ENCODE results near the gene PSTPIP1. TPM values are rescaled to one million over a fixed set of nuclear protein-coding genes. Genes with fewer than 3 reads are reported as not detected.

The PSTPIP1 gene
- polyA plus RNA-seq, 1 donor (not counting 4 experiments of a cell fraction or from before 2014, with no cell fraction given), result 9.6 TPM

- Histone ChIP-seq H3K27ac (ENCODE audit: control insufficient read depth, insufficient read depth, low read length) (peak overlapping the region; percentile 12), H3K4me1 (ENCODE audit: control insufficient read depth, extremely low read depth, insufficient read depth, low read length) (peaks cover 44% of the 10 kb centered on the region), H3K79me2 (ENCODE audit: control insufficient read depth, insufficient read depth, low read length) (peaks cover 11% of the 10 kb centered on the region), H3K27me3 (ENCODE audit: control insufficient read depth, extremely low read depth, insufficient read depth, low read length) (no peaks in the 10 kb centered on the region), H3K9ac (ENCODE audit: control insufficient read depth, extremely low read depth, insufficient read depth, low read length) (no peak overlapping the region), H2AFZ (ENCODE audit: control insufficient read depth, low read length) (peak overlapping the region; percentile 90), H4K20me1 (ENCODE audit: control insufficient read depth, extremely low read depth, insufficient read depth, low read length) (no peaks in the 10 kb centered on the region), H3K4me2 (ENCODE audit: control insufficient read depth, extremely low read depth, insufficient read depth, low read depth, low read length) (peak overlapping the region; percentile 77), H3K36me3 (ENCODE audit: control insufficient read depth in 2 of 2, extremely low read depth in 1 of 2, insufficient read depth in 2 of 2, low read length in 2 of 2) (no peaks in the 10 kb centered on the region), H3K4me3 (ENCODE audit: control insufficient read depth in 2 of 3, extremely low read depth in 1 of 3, insufficient read depth in 2 of 3, low read depth in 1 of 3, low read length in 3 of 3) (peak overlapping the region in 1 of 3 experiments; percentile 69), H3K9me1 (ENCODE audit: control insufficient read depth, extremely low read depth, insufficient read depth, low read length) (no peaks in the 10 kb centered on the region), H3K9me3 (ENCODE audit: control insufficient read depth, low read depth, low read length) (no peaks in the 10 kb centered on the region)
- dilution Hi-C loops (cut with MboI; ENCODE audit: extremely low pct_ligation_motif_present, low sequenced_read_pairs), result no loop called here
- no peak for DNase-seq (ENCODE audit: low read depth, low spot score)
- no peak for FAIRE-seq
- TF ChIP-seq EZH2 (IDR thresholded peaks at IDR 0.05; ENCODE audit: low read length) (no peak), CTCF (optimal IDR thresholded peaks at IDR 0.05 in 1 of 3, IDR thresholded peaks at IDR 0.05 in 1 of 3, conservative IDR thresholded peaks at IDR 0.05 in 1 of 3; ENCODE audit: extremely low read depth in 1 of 3, insufficient read depth in 2 of 3, low read length in 3 of 3) (no peak)
Measured at GRCh38 chr15:76994496-76994895, 430 bp upstream of the PSTPIP1 start.

GRCh38 chr15:76996076-76996525, 1.2 kb downstream of the PSTPIP1 start:
- TF ChIP-seq EZH2 (IDR thresholded peaks at IDR 0.05; ENCODE audit: low read length), result no peak
- no peak for TF ChIP-seq CTCF (optimal IDR thresholded peaks at IDR 0.05 in 1 of 3, IDR thresholded peaks at IDR 0.05 in 1 of 3, conservative IDR thresholded peaks at IDR 0.05 in 1 of 3; ENCODE audit: extremely low read depth in 1 of 3, insufficient read depth in 2 of 3, low read length in 3 of 3)
- Histone ChIP-seq H3K27me3 (ENCODE audit: control insufficient read depth, extremely low read depth, insufficient read depth, low read length) (no peaks in the 10 kb centered on the region), H2AFZ (ENCODE audit: control insufficient read depth, low read length) (peak overlapping the region; percentile 72), H3K27ac (ENCODE audit: control insufficient read depth, insufficient read depth, low read length) (peak overlapping the region; percentile 34), H3K9me1 (ENCODE audit: control insufficient read depth, extremely low read depth, insufficient read depth, low read length) (no peaks in the 10 kb centered on the region), H3K79me2 (ENCODE audit: control insufficient read depth, insufficient read depth, low read length) (peaks cover 14% of the 10 kb centered on the region), H3K9ac (ENCODE audit: control insufficient read depth, extremely low read depth, insufficient read depth, low read length) (peak overlapping the region; percentile 14), H3K36me3 (ENCODE audit: control insufficient read depth in 2 of 2, extremely low read depth in 1 of 2, insufficient read depth in 2 of 2, low read length in 2 of 2) (peaks cover 0 to 1% of the 10 kb centered on the region in 2 experiments), H3K4me2 (ENCODE audit: control insufficient read depth, extremely low read depth, insufficient read depth, low read depth, low read length) (peak overlapping the region; percentile 77), H3K9me3 (ENCODE audit: control insufficient read depth, low read depth, low read length) (no peaks in the 10 kb centered on the region), H4K20me1 (ENCODE audit: control insufficient read depth, extremely low read depth, insufficient read depth, low read length) (no peaks in the 10 kb centered on the region), H3K4me1 (ENCODE audit: control insufficient read depth, extremely low read depth, insufficient read depth, low read length) (peaks cover 44% of the 10 kb centered on the region), H3K4me3 (ENCODE audit: control insufficient read depth in 2 of 3, extremely low read depth in 1 of 3, insufficient read depth in 2 of 3, low read depth in 1 of 3, low read length in 3 of 3) (peak overlapping the region; percentile 13 to 69 (median 46))
- DNase-seq (ENCODE audit: low read depth, low spot score) (no peak), FAIRE-seq (no peak)
- dilution Hi-C loops (cut with MboI; ENCODE audit: extremely low pct_ligation_motif_present, low sequenced_read_pairs), result no loop called here
